Hepatocyte (in vitro differentiated cells): ENCODE results near the gene PARD3B. TPM values are rescaled to one million over a fixed set of nuclear protein-coding genes. Genes with fewer than 3 reads are reported as not detected.

Experiments used
- DNase-seq: peaks from one replicate; pipeline ENCODE4 v3.0.0-alpha.2; 2016; ENCODE audit warnings: low spot score
- H2AFZ ChIP-seq: fragments of 200-600 bp; sonication (generic); 2 replicates; pipeline ENCODE4 v1.6.0; 2016; ENCODE audit warnings: antibody characterized with exemption, mild to moderate bottlenecking
- H3K27ac ChIP-seq: fragments of 200-600 bp; sonication (generic); 2 replicates; pipeline ENCODE4 v1.5.1; 2016; ENCODE audit warnings: mild to moderate bottlenecking
- H3K27me3 ChIP-seq: fragments of 200-600 bp; sonication (generic); 2 replicates; pipeline ENCODE4 v1.6.1; 2016
- H3K36me3 ChIP-seq: fragments of 200-600 bp; sonication (generic); replicated peaks from 2 replicates; pipeline ENCODE4 v1.5.1; 2016; ENCODE audit warnings: low read depth; ENCODE audit not compliant: insufficient read depth
- H3K4me1 ChIP-seq: fragments of 200-600 bp; sonication (generic); 2 replicates; pipeline ENCODE4 v1.5.1; 2016; ENCODE audit warnings: mild to moderate bottlenecking, moderate library complexity; ENCODE audit not compliant: insufficient read depth
- H3K4me2 ChIP-seq: fragments of 200-600 bp; sonication (generic); 2 replicates; pipeline ENCODE4 v1.6.0; 2016
- H3K4me3 ChIP-seq: fragments of 200-600 bp; sonication (generic); 2 replicates; pipeline ENCODE4 v1.5.1; 2016; ENCODE audit warnings: mild to moderate bottlenecking
- H3K79me2 ChIP-seq: fragments of 200-600 bp; sonication (generic); 2 replicates; pipeline ENCODE4 v1.6.0; 2017; ENCODE audit warnings: mild to moderate bottlenecking
- H3K9me2 ChIP-seq: fragments of 200-600 bp; sonication (generic); replicated peaks from 2 replicates; pipeline ENCODE4 v1.6.0; 2017; ENCODE audit warnings: mild to moderate bottlenecking; ENCODE audit not compliant: insufficient read depth
- H3K9me3 ChIP-seq: fragments of 200-600 bp; sonication (generic); 2 replicates; pipeline ENCODE4 v1.5.1; 2016; ENCODE audit warnings: low read depth, mild to moderate bottlenecking
- H4K20me1 ChIP-seq: fragments of 200-600 bp; sonication (generic); 2 replicates; pipeline ENCODE4 v1.6.0; 2016; ENCODE audit warnings: mild to moderate bottlenecking; ENCODE audit not compliant: insufficient read depth, poor library complexity, severe bottlenecking
- EZH2 ChIP-seq: fragments of 200-600 bp; sonication (generic); IDR thresholded peaks from 2 replicates; pipeline ENCODE4 v1.6.1; 2016; ENCODE audit warnings: antibody characterized with exemption, mild to moderate bottlenecking, borderline replicate concordance
- EZH2phosphoT487 ChIP-seq: fragments of 200-600 bp; sonication (generic); IDR thresholded peaks from one replicate; pipeline ENCODE4 v1.6.1; 2018; ENCODE audit warnings: antibody characterized with exemption, mild to moderate bottlenecking, low read depth, moderate library complexity; ENCODE audit not compliant: unreplicated experiment, severe bottlenecking
- WGBS: methylation state at CpG from one replicate; pipeline ENCODE4 v1.1.6; 2016; ENCODE audit warnings: low lambda C conversion rate; ENCODE audit errors: missing lambda C conversion rate; 5-methylcytosine and 5-hydroxymethylcytosine counted together
- polyA plus RNA-seq: library from polyadenylated mRNA; unstranded; fragments of >200 nt; fragmentation: Nextera tagmentation; extraction: Ambion mirVana; gene quantifications from 2 replicates; pipeline ENCODE4 v1.2.1, GENCODE V29; 2016
- total RNA-seq: library from RNA; depleted of rRNA; stranded (reverse); fragments of >200 nt; gene quantifications from 2 replicates; pipeline ENCODE4 v1.2.3, GENCODE V29; 2014
- TF ChIP-seq, protein P1 (sequence below): fragments of 200-600 bp; sonication (generic); IDR thresholded peaks from 2 replicates; pipeline ENCODE4 v1.5.1; 2016; ENCODE audit warnings: antibody characterized with exemption, mild to moderate bottlenecking; ENCODE audit not compliant: poor library complexity

Gene PARD3B
- total and polyA plus RNA-seq, 2 experiments from 2014 or later: 11.5 to 21.7 TPM

DNA sequence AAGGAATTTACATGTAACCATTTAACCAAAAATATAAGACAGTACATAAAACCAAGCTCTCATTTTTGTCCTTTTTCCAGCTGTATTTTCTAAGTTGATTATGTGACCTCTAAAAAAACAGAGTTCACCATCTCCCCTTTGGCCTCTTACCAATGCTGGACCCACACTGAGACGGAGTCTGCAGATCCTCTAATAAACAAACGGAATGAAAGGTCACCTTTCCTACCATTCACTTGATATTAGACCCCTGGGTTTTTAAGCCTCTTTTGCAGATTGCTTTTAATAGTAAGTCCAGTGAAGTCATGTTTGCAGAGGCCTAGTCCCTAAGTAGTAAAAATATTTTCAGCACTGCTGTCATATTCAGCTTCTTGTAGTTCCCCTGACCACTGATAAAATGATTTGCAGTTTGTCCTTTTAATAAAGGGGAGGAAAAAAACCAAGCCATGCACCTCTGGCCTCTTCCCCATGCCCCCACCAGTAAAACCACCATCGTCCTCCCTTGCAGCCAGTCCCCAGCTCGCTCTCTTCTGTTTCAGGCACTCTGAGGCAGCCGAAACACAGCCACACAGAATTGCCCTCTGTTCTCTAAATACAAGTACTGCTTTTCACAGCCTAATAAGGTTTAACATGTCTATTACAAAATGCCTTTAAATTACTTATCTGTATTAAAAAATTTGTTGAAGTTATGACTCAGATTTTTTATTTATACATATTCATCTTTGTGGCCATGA is 427.5 kb downstream of the PARD3B start:
- no peak for DNase-seq
- Histone ChIP-seq H3K9me3 (no peaks in the 10 kb centered on the region), H3K79me2 (no peaks in the 10 kb centered on the region), H3K4me3 (no peak overlapping the region), H3K27me3 (no peaks in the 10 kb centered on the region), H3K9me2 (no peaks in the 10 kb centered on the region), H3K27ac (peak overlapping the region; percentile 30), H4K20me1 (no peaks in the 10 kb centered on the region), H3K4me1 (peaks cover 16% of the 10 kb centered on the region), H3K36me3 (no peaks in the 10 kb centered on the region), H3K4me2 (peak overlapping the region; percentile 29), H2AFZ (no peak overlapping the region)
- WGBS: 58% methylated on average over 5 of the region's 5 CpGs
- TF ChIP-seq EZH2phosphoT487 (no peak), EZH2 (no peak)
- TF ChIP-seq, protein P1, sequence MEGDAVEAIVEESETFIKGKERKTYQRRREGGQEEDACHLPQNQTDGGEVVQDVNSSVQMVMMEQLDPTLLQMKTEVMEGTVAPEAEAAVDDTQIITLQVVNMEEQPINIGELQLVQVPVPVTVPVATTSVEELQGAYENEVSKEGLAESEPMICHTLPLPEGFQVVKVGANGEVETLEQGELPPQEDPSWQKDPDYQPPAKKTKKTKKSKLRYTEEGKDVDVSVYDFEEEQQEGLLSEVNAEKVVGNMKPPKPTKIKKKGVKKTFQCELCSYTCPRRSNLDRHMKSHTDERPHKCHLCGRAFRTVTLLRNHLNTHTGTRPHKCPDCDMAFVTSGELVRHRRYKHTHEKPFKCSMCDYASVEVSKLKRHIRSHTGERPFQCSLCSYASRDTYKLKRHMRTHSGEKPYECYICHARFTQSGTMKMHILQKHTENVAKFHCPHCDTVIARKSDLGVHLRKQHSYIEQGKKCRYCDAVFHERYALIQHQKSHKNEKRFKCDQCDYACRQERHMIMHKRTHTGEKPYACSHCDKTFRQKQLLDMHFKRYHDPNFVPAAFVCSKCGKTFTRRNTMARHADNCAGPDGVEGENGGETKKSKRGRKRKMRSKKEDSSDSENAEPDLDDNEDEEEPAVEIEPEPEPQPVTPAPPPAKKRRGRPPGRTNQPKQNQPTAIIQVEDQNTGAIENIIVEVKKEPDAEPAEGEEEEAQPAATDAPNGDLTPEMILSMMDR: no peak

DNA sequence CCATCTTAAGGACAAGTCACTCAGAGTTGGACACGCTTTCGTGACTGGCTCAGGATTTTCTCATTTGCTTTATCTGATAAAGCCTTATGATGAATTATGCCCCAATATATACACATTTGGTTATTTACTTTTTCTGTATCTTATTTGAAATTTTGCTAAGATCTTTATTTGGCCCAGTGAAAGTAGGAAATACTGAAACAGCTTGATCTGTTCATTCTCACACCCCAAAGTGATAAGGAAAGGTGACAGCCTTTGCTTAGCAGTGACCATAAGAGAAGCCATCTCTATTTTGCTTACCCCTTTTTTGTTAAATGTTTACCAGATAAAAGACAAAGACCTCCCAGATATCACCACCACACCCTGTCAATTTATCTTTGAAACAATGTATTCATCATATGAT is 428.3 kb downstream of the PARD3B start:
- Histone ChIP-seq H3K9me2 (no peaks in the 10 kb centered on the region), H3K9me3 (no peaks in the 10 kb centered on the region), H3K4me1 (peaks cover 16% of the 10 kb centered on the region), H2AFZ (no peak overlapping the region), H3K79me2 (no peaks in the 10 kb centered on the region), H3K27me3 (no peaks in the 10 kb centered on the region), H3K4me2 (no peak overlapping the region), H3K36me3 (no peaks in the 10 kb centered on the region), H3K4me3 (no peak overlapping the region), H4K20me1 (no peaks in the 10 kb centered on the region), H3K27ac (peak overlapping the region; percentile 30)
- no peak for DNase-seq
- 74% methylated on average over 2 of the region's 2 CpGs for WGBS
- TF ChIP-seq EZH2phosphoT487: no peak

DNA sequence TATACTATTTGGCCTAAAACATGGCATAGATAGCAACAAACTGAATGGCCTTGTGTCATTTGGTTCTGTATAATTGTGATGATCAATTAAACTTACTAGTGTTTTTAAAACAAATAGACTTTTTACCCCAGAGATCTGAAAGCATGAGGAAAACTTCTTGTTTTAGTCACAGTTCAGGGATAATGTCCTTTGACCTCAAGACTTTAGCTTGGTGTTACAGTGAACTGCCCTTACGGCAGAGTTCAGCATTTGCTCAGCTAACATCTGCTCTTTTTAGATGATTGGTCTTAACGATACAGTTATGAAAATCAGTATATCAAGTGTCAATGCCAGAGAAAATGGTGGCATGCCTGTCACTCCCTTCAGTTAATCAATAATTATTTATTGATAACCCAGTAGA is 429.2 kb downstream of the PARD3B start:
- Histone ChIP-seq H4K20me1 (no peaks in the 10 kb centered on the region), H3K79me2 (no peaks in the 10 kb centered on the region), H3K27me3 (no peaks in the 10 kb centered on the region), H3K4me2 (no peak overlapping the region), H3K27ac (no peak overlapping the region), H3K4me1 (peaks cover 16% of the 10 kb centered on the region), H3K9me3 (no peaks in the 10 kb centered on the region), H3K36me3 (no peaks in the 10 kb centered on the region), H3K4me3 (no peak overlapping the region), H2AFZ (no peak overlapping the region), H3K9me2 (no peaks in the 10 kb centered on the region)
- WGBS: 77% methylated on average over 2 of the region's 2 CpGs
- TF ChIP-seq EZH2 (no peak), EZH2phosphoT487 (no peak)
- TF ChIP-seq, protein P1: no peak
- DNase-seq: no peak

DNA sequence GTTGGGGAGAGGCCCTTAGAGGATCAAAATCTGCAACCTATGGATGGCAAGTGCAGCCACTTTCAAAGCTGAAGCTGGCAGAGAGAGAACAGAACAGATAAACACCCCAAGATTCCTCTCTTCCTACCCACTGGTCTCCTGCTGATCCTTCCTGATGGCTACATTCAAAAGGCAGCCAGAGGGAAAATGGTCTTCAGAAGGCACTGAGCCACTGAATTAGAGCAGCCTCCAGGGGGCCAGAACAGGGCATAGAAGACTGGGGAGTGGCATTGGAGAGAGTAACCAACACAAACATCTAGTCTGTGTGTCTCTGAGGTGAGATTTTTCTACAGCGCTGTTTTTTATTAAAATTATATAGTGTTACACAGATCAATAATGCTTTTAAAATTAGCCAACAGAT is 432.6 kb downstream of the PARD3B start:
- Histone ChIP-seq H2AFZ (no peak overlapping the region), H3K4me3 (no peak overlapping the region), H4K20me1 (no peaks in the 10 kb centered on the region), H3K9me3 (no peaks in the 10 kb centered on the region), H3K4me1 (peaks cover 10% of the 10 kb centered on the region), H3K36me3 (no peaks in the 10 kb centered on the region), H3K4me2 (no peak overlapping the region), H3K9me2 (no peaks in the 10 kb centered on the region), H3K27ac (no peak overlapping the region), H3K79me2 (no peaks in the 10 kb centered on the region), H3K27me3 (no peaks in the 10 kb centered on the region)
- DNase-seq: no peak
- TF ChIP-seq, protein P1: no peak
- TF ChIP-seq EZH2 (no peak), EZH2phosphoT487 (no peak)
- WGBS: 52% methylated on average over 1 of the region's 1 CpG
